ENCODE results near the gene SYT6. TPM values are rescaled to one million over a fixed set of nuclear protein-coding genes. Genes with fewer than 3 reads are reported as not detected.

SYT6 gene
- total and polyA plus RNA-seq, 11 donors: 0.08 to 0.77 (median 0.15) TPM; not detected in 7

GRCh38 chr1:114149211-114149610, 4.5 kb downstream of the SYT6 start:
- Histone ChIP-seq H3K4me1 (peaks cover 0 to 24% (median 21%) of the 10 kb centered on the region in 12 donors), H3K4me3 (no peak overlapping the region), H3K27ac (no peak overlapping the region), H3K9me3 (no peaks in the 10 kb centered on the region), H3K27me3 (peaks cover 30 to 74% (median 46%) of the 10 kb centered on the region in 9 donors), H3K36me3 (no peaks in the 10 kb centered on the region)
- 78 to 87% (median 83%) methylated on average over 6 of the region's 6 CpGs for WGBS, 4 donors
- no peak for ATAC-seq
- intact Hi-C loops (cut with DNase I): no loop called here
- no peak for DNase-seq
- TF ChIP-seq CTCF (IDR thresholded peaks at IDR 0.05): no peak
- no peak for TF ChIP-seq POLR2A (IDR thresholded peaks at IDR 0.05)

- H3K27ac ChIP-seq: no peak overlapping the region
- intact Hi-C loops (cut with DNase I): no loop called here
- no peaks in the 10 kb centered on the region for H3K36me3 ChIP-seq
- H3K4me3 ChIP-seq: no peak overlapping the region
- H3K4me1 ChIP-seq: no peaks in the 10 kb centered on the region
- ATAC-seq (no peak), DNase-seq (no peak)
- H3K9me3 ChIP-seq: peaks cover 0 to 4% (median 0%) of the 10 kb centered on the region in 12 donors
- H3K27me3 ChIP-seq: peaks cover 0 to 39% (median 10%) of the 10 kb centered on the region in 9 donors
- WGBS, 4 donors: 76 to 87% (median 84%) methylated on average over 2 of the region's 2 CpGs
- TF ChIP-seq POLR2A (IDR thresholded peaks at IDR 0.05) (no peak), CTCF (IDR thresholded peaks at IDR 0.05) (no peak)
These were observed 8.0 kb downstream of the SYT6 start for GRCh38 chr1:114145504-114146151.

- peaks cover 0 to 25% (median 2%) of the 10 kb centered on the region in 9 donors for H3K27me3 ChIP-seq
- intact Hi-C loops (cut with DNase I): no loop called here
- peaks cover 0 to 4% (median 0%) of the 10 kb centered on the region in 12 donors for H3K9me3 ChIP-seq
- no peaks in the 10 kb centered on the region for H3K4me1 ChIP-seq
- no peak overlapping the region for H3K4me3 ChIP-seq
- no peak for ATAC-seq
- no peak for DNase-seq
- 77 to 92% (median 88%) methylated on average over 2 of the region's 2 CpGs for WGBS, 4 donors
- no peak for TF ChIP-seq POLR2A (IDR thresholded peaks at IDR 0.05)
- TF ChIP-seq CTCF (IDR thresholded peaks at IDR 0.05): no peak
- no peaks in the 10 kb centered on the region for H3K36me3 ChIP-seq
- H3K27ac ChIP-seq: no peak overlapping the region
These were observed 9.7 kb downstream of the SYT6 start for GRCh38 chr1:114144016-114144415.

- Histone ChIP-seq H3K4me3 (no peak overlapping the region), H3K27ac (no peak overlapping the region), H3K4me1 (no peaks in the 10 kb centered on the region), H3K27me3 (peaks cover 0 to 13% (median 0%) of the 10 kb centered on the region in 9 donors), H3K36me3 (no peaks in the 10 kb centered on the region), H3K9me3 (peaks cover 0 to 4% (median 0%) of the 10 kb centered on the region in 12 donors)
- 92 to 97% (median 93%) methylated on average over 10 of the region's 10 CpGs for WGBS, 4 donors
- DNase-seq: no peak
- intact Hi-C loops (cut with DNase I): loop anchor here in 1 of 10 donors (10.0 kb wide), 1 partner anchor 65 kb away; no protein-coding TSS in a partner anchor
- TF ChIP-seq CTCF (IDR thresholded peaks at IDR 0.05) (no peak), POLR2A (IDR thresholded peaks at IDR 0.05) (no peak)
- no peak for ATAC-seq
These were observed 14.1 kb downstream of the SYT6 start for GRCh38 chr1:114139540-114139939.
